Activated CD4-positive, alpha-beta T cell treated with anti-CD3 and anti-CD28 coated beads for 4 hours (primary cell): ENCODE results near the gene TSC22D3.
A peak's percentile ranks its signal among the peaks of the same experiment; 100 is the strongest.
"Not testable (repeated sequence)": the region's sequence is repeated elsewhere in the genome, so short reads cannot be mapped to it uniquely, and the experiment has no call there.

Experiments used
- DNase-seq, 2 donors: peaks; one replicate each; pipeline ENCODE4 v3.0.0-alpha.2; 2020

Gene TSC22D3

GRCh38 chrX:107775734-107776511 is at the start of gene TSC22D3:
Gene TSC22D3, minus strand, starts transcription at chrX:107775787. Its CDS starts 368 bp downstream, at chrX:107775419.
- DNase-seq = peak; percentile 38 to 42

DNA sequence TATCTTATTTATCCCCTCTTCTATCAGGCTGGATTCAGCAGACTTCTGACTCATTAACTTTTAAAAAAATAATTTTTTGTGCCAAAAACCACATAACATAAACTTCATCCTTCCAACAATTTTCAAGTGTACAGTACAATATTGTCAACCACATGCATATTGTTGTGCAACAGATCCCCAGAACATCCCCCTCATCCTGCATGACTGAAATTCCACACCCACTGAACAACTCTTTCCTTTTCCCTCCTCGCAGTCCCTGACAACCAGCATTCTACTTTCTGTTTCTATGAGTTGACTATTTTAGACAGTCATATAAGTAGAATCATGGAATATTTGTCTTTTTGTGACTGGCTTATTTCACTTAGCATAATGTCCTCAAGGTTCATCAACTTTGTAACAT is 47.9 kb upstream of the TSC22D3 start:
- DNase-seq = no peak

- no peak for DNase-seq
These were observed 47.5 kb upstream of the TSC22D3 start for GRCh38 chrX:107823042-107823441.

DNA sequence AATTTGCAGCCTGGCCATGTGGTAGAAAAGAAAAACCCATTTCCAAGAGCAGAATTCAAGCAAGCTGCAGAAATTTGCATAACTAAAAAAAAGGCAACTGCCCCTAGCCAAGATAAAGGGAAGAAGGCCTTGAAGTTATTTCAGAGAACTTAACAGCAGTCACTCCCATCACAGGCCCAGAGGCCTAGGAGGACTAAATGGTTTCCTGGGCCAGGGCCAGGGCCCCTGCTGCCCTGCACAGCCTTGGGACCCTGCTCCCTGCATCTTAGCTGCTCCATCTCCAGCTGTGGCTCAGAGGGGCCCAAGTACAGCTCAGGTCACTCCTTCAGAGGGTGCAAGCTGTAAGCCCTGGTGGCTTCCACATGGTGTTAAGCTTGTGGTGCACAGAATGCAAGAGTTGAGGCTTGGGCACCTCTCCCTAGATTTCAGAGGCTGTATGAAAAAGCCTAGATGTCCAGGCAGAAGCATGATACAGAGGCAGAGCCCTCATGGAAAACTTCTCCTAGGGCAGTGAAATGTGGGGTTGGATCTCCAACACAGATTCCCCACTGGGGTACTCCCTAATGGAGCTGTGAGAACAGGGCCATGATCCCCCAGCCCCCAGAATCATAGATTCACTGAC is 43.4 kb upstream of the TSC22D3 start:
- no peak for DNase-seq

DNA sequence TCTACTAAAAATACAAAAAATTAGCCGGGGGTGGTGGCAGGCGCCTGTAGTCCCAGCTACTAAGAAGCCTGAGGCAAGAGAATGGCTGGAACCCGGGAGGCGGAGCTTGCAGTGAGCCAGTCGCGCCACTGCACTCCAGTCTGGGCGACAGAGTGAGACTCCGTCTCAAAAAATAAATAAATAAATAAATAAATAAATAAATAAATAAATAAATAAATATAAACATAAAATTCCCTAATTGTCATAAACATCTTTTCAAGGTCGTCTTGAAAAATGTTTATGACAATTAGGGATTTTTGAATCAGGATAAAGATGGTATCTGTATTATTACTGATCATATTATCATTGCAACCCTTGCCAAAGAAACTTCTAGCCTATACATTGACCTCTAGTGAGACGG is 34.5 kb upstream of the TSC22D3 start:
- DNase-seq = not testable (repeated sequence)

DNA sequence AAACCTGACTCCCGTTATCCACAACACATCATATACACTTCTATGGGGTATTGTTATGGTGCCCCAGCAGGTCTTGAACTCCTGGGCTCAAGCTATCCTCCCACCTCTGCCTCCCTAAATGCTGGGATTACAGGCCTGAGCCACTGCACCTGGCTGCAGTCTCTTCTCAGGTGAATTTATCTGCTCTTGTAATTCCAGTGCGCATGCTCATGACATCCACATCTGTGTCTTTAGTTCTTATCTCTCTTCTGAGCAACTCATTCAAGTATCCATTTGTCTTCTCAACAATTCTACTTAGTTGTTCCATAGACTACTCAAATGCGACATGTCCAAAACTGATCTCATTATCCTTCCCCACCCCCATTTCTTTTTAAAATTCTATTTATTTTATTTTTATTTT is 29.6 kb upstream of the TSC22D3 start:
- no peak for DNase-seq

DNA sequence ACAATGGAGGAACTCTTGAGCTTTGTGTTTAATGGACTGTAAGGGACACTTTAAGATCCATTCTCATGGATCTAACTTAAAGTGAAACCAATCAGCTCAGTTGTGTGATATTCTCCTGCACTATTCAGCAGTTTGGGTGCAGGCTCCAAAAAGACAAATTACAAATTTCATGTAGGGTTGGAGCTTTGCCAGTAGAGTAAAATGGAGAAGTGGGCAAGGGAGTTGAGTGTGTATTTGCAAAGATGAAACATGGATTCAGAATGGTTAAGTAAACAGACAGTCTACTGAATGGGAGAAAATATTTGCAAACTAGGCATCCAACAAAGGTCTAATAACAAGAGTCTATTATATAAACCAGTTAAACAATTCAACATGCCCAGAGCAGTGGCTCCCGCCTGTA is 28.8 kb upstream of the TSC22D3 start:
- DNase-seq = no peak

GRCh38 chrX:107787827-107788226 is 12.2 kb upstream of the TSC22D3 start:
- no peak for DNase-seq

GRCh38 chrX:107780525-107780924 is 4.9 kb upstream of the TSC22D3 start:
- no peak for DNase-seq

DNA sequence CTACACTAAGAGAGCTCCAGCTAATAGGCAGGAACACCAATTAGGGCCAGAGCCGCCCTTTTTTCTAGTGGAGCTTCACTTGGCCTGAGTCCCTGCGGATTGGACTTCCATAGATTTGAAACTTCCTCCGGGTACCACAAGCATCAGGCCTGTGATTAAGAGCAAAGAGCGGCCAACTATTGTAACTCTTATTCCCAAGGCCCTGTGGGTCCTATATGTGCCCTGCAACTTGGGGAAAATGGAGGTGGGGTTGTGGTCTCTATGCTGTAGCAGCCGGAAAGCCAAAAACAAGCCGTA is 1.9 kb upstream of the TSC22D3 start, which contains the start of gene NCBP2L:
Gene NCBP2L, plus strand, starts transcription at position 198 of the 297 bp plus-strand sequence. CDS start 16,488 bp downstream, outside the sequence.
- DNase-seq = no peak

DNA sequence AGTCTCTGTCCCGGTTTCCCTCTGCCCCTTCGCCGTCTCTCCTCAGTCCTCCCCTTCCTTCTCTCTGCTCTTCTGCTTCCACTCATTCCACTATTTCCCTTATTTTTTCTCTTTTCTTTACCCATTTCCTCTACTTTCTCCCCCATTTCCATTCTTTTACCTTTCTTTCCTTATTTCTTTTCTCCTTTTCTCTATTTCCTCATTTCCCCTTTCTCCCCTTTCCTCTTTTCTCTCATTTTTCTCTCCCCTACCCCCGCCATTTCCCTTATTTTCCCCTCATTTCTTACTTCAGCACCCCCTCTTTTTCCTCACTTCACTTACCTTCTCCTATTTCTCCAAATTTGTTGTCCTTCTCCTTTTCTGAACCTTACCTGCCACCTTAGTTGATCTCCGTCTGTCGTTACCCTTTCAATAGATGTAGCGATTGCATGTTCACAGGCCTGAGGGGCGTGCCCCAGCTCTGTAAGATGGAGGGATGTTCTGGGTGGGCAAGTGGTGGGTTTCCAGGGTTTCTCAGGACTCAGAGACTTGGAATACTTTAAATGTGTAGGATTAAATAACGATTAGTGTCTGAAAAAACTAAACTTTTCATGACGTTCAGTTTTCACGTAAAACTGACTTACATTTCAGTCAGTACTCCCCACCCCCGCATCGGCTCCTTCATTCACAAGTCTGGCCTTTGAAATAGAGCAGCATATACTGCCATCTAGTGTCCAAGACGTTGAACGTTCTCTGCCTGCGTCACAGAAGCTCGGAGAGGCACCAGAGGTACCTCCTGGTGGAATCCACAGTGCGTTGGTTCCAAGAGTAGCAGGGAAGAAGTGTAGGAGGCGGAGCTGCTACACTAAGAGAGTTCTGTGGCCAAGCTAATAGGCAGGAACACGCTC is 1.3 kb upstream of the TSC22D3 start:
- peak; percentile 82 to 85 for DNase-seq

GRCh38 chrX:107775000-107775733 is 420 bp downstream of the TSC22D3 start:
- DNase-seq = peak in 1 of 2 donors; percentile 1

- no peak for DNase-seq
These were observed 1.6 kb downstream of the TSC22D3 start for GRCh38 chrX:107773906-107774435.

DNA sequence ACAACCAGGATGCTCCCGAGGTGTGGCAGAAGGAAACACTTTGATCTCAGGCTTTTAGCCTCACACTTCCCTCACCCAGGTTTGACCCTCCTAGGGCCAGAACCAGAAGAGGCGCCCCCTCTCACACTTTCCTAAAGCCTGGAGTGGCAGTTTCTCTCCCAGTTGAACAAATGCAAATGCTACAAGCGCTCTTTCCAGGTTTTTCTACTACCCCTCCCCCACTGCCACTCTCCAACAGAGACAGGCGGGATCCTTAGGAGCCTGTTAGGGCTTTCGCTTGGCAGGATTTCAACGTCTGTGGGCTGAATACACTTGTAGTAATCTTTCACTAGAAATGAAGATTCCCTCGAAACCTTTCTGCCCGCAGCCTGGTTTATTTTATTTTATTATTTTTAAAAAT is 2.4 kb downstream of the TSC22D3 start:
- DNase-seq = no peak

GRCh38 chrX:107769581-107770317 is 5.8 kb downstream of the TSC22D3 start:
- no peak for DNase-seq

GRCh38 chrX:107768051-107768450 is 7.5 kb downstream of the TSC22D3 start:
- no peak for DNase-seq

- DNase-seq = no peak
These were observed 9.0 kb downstream of the TSC22D3 start for GRCh38 chrX:107766470-107767150.

GRCh38 chrX:107764845-107765608 is 10.6 kb downstream of the TSC22D3 start:
- DNase-seq = no peak

- DNase-seq = no peak
These were observed 11.9 kb downstream of the TSC22D3 start for GRCh38 chrX:107763647-107764046.

- no peak for DNase-seq
These were observed 15.1 kb downstream of the TSC22D3 start for GRCh38 chrX:107760304-107761077.
